HG03060 (cell line): ENCODE measurements around the gene GPR162.
"Not testable (repeated sequence)": the region's sequence is repeated elsewhere in the genome, so short reads cannot be mapped to it uniquely, and the experiment has no call there.

Experiments
- ATAC-seq: cut with Tn5 transposase; IDR thresholded peaks from one replicate; pipeline ENCODE4 v1.9.1; 2021; ENCODE audit warnings: low read depth, moderate number of reproducible peaks; ENCODE audit not compliant: unreplicated experiment

GPR162 gene

DNA sequence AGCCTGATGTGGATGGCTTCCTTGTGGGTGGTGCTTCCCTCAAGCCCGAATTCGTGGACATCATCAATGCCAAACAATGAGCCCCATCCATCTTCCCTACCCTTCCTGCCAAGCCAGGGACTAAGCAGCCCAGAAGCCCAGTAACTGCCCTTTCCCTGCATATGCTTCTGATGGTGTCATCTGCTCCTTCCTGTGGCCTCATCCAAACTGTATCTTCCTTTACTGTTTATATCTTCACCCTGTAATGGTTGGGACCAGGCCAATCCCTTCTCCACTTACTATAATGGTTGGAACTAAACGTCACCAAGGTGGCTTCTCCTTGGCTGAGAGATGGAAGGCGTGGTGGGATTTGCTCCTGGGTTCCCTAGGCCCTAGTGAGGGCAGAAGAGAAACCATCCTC lies 48.7 kb downstream of the GPR162 start:
- not testable (repeated sequence) for ATAC-seq

GRCh38 chr12:6871052-6871957 lies 49.7 kb downstream of the GPR162 start:
- ATAC-seq = no peak

GRCh38 chr12:6872073-6873048 lies 50.7 kb downstream of the GPR162 start:
- ATAC-seq = no peak

- ATAC-seq = peak; percentile 43
These were observed 51.7 kb downstream of the GPR162 start, which contains the start of gene SPSB2 for GRCh38 chr12:6873094-6874014. Gene SPSB2, minus strand, starts transcription at chr12:6873303. Its CDS starts 402 bp downstream, at chr12:6872901.

- ATAC-seq = not testable (repeated sequence)
These were observed 52.4 kb downstream of the GPR162 start for GRCh38 chr12:6874015-6874368.
